Gastrocnemius medialis (tissue), 4 donors: Measurements from ENCODE around the gene CSGALNACT2.

Experiments
- POLR2A ChIP-seq, 2 donors: fragments of 450-650 bp; IDR thresholded peaks; one replicate each; pipeline ENCODE4 v1.6.1; 2017; ENCODE audit warnings: antibody characterized with exemption in 2 of 2, mild to moderate bottlenecking in 2 of 2, moderate library complexity in 2 of 2
- TF ChIP-seq, protein P1 (sequence below), 5 experiments: fragments of 450-650 bp in 3 of 5; fragments of 200-600 bp in 2 of 5; sonication (generic) in 2 of 5; IDR thresholded peaks in 4 of 5; conservative IDR thresholded peaks in 1 of 5; 1 replicate in 4 of 5; 2 replicates in 1 of 5; pipeline ENCODE4 v1.5.1; 2016 to 2019; ENCODE audit warnings: antibody characterized with exemption in 5 of 5, mild to moderate bottlenecking in 3 of 5, moderate library complexity in 3 of 5

DNA sequence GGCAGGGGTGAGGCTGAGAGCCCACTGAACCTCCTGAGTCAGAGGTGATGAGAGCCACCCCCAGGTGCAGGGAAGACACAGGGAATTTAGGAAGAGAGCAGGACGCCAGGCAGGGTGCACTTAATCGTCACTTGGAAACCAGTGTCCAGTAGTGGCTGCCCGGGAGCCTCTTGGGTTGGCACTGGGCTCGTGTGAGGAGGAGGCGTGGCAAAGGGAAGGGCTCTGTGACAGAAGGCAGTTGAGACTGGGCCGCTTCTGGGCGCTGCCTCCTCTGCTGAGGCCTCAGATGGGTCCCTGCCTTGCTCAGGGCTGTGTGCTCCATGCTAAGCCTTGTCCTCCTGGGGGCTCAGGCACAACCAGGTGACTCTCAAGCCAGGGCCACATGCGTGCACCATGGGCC, 48.1 kb upstream of the CSGALNACT2 start:
- TF ChIP-seq, protein P1, sequence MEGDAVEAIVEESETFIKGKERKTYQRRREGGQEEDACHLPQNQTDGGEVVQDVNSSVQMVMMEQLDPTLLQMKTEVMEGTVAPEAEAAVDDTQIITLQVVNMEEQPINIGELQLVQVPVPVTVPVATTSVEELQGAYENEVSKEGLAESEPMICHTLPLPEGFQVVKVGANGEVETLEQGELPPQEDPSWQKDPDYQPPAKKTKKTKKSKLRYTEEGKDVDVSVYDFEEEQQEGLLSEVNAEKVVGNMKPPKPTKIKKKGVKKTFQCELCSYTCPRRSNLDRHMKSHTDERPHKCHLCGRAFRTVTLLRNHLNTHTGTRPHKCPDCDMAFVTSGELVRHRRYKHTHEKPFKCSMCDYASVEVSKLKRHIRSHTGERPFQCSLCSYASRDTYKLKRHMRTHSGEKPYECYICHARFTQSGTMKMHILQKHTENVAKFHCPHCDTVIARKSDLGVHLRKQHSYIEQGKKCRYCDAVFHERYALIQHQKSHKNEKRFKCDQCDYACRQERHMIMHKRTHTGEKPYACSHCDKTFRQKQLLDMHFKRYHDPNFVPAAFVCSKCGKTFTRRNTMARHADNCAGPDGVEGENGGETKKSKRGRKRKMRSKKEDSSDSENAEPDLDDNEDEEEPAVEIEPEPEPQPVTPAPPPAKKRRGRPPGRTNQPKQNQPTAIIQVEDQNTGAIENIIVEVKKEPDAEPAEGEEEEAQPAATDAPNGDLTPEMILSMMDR (IDR thresholded peaks at IDR 0.05 in 4 of 5, conservative IDR thresholded peaks at IDR 0.05 in 1 of 5) = no peak
- TF ChIP-seq POLR2A (IDR thresholded peaks at IDR 0.05) = no peak
